ENCODE measurements around the gene HOMER3.
"Not testable (repeated sequence)": the region's sequence is repeated elsewhere in the genome, so short reads cannot be mapped to it uniquely, and the experiment has no call there.

HOMER3 gene

DNA sequence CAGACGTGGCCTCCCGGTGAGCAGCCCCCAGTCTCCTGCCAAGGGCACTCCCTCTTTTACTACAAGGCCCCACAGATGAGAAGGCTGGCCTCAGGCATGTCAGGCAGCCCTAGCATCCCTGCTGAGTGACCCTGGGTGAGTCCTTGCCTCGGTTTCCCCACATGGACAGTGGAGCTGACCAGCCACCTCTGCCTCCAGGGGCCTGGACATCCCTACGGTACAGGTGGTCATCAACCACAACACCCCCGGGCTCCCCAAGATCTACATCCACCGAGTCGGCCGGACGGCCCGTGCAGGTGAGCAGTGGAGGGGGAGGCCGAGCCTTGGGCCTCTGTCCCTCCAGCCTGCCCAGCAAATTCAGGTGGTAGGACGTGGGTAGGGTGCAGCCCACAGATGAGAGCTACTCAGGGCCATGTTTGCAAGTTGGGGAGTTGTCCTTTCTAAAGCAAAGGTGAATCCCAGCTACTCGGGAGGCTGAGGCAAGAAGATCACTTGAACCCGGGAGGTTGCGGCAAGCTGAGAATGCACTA, 16.3 kb downstream of the HOMER3 start:
- no peak for DNase-seq (ENCODE audit: low read depth in 4 of 4, low spot score in 1 of 4)

DNA sequence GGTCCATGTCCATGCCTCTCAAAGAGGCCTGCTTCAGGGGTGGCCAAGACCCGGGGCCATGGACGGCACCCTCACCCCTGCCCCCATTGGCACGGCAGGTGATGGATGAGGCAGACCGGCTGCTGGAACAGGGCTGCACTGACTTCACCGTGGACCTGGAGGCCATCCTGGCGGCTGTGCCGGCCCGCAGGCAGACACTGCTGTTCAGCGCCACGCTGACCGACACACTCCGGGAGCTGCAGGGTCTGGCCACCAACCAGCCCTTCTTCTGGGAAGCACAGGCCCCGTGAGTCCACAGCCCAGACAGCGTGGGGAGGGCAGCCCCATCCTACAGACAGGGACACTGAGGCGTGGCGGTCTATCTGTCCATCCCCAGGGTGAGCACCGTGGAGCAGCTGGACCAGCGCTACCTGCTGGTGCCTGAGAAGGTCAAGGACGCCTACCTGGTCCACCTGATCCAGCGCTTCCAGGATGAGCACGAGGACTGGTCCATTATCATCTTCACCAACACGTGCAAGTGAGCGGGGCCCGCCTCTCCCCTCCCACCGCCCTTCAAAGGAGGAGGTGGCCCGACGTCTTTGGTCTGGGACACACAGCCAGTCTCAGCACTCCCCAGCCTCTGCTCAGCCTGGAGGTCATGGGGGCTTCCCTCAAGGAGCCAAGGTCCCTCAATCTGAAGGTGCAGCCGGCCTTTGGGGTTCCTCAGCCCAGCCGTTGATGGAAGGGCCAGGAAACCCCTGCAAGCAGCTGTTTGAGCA, 18.6 kb downstream of the HOMER3 start:
- no peak for DNase-seq (ENCODE audit: low read depth in 4 of 4, low spot score in 1 of 4)

DNA sequence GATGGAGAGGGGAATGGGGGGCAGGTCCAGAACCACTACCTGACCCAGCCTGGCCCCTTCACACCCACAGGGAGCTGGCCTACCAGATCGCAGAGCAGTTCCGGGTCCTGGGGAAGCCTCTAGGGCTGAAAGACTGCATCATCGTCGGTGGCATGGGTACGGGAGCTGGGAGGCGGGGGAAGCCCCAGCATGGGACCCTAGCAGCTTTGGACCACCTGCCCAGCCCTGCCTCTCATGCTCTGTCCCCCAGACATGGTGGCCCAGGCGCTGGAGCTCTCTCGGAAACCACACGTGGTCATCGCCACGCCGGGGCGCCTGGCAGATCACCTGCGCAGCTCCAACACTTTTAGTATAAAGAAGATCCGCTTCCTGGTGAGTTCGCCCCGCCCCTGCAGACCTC, 19.4 kb downstream of the HOMER3 start:
- no peak for DNase-seq (ENCODE audit: low read depth in 4 of 4, low spot score in 1 of 4)

DNA sequence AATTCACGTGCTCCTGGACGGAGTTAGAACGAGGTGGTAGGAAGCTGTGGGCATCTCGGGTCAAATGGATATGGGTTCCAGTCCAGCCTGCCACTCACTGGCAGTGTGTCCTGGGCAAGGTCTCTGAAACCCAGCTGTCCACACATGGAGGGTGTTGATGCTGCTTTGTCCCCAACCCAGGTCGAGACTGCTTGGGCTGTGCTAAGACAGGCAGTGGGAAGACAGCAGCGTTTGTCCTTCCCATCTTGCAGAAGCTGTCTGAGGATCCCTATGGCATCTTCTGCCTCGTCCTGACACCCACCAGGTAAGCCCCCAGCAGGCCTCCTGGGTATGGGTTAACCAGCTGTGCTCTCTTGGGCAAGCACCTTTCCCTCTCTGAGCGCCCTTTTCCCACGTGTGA, 20.6 kb downstream of the HOMER3 start:
- no peak for DNase-seq (ENCODE audit: low read depth in 4 of 4, low spot score in 1 of 4)

DNA sequence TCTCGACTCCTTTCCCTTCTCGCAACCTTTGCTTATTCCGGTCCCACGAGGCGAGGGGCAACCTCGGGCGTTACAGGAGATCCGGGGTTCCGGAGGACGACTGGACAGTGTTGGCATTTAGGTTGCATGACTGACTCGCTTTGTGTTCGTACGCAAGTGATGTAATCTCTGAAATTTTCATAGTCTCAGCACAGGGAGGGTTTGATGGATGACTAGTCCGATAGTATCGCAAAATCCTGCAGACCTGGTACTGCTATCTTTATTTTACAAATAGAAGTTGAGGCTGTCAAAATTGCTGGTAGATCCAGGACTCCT, 21.2 kb downstream of the HOMER3 start:
- no peak for DNase-seq (ENCODE audit: low read depth in 4 of 4, low spot score in 1 of 4)

DNA sequence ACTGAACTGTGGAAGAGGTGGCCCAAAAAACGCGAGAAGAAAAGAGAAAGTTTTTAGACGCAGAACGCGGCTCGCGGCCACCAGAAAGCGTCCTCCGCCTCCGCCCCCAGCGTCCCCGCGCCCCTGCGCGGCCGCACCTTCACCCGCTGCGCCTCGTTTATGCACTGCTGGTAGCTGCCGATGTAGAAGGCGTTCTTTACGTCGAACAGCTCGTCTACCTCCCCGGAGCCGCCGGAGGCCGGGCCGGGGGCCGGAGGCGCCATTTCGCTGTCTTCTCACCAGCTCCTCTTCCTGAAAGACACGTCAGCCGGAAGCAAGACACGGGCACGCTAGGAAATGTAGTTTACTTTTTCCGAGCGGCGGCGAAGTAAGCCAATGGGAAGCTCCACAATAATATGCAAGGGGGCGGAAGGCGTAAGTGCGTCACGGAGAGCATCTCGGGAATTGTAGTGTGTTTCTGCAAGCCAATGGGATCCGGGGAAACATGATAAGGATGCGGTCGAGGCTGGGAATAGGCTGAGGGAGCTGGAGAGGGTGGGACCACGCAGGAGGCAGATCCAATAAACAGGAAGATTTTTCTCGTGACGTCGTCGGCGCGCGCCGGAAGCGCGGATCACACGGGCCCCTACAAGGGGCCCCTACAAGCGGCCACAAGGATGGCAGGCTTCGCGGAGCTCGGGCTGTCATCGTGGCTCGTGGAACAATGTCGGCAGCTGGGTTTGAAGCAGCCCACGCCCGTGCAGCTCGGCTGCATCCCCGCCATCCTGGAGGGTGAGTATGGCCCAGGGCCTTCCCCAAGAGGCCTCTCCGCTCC, 21.7 kb downstream of the HOMER3 start, which contains the start of the genes COPE and DDX49:
Gene COPE (minus strand): TSS at position 302 of the 814 bp plus-strand sequence. CDS start 39 bp downstream, at position 263.
Gene DDX49 (plus strand): TSS at position 630 of the 814 bp plus-strand sequence. CDS start 27 bp downstream, at position 657.
- peak; percentile 90 to 97 (median 92) for DNase-seq (ENCODE audit: low read depth in 4 of 4, low spot score in 1 of 4)

DNA sequence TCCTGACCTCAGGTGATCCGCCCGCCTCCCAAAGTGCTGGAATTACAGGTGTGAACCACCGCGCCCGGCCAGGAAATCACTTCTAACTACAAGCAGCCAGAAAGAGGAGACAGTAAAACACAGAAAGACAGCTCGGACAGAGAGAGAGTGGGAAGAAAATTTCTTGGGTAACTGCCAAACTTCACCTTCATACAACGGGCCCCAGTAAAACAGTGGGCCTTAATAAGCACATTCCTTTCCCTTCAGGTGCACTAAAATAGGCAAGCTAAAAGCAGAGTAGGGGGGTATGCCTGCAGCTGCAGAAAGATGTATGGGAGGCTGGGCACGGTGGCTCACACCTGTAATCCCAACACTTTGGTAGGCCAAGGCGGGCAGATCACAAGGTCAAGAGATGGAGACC, 23.4 kb downstream of the HOMER3 start:
- DNase-seq (ENCODE audit: low read depth in 4 of 4, low spot score in 1 of 4) = not testable (repeated sequence)

DNA sequence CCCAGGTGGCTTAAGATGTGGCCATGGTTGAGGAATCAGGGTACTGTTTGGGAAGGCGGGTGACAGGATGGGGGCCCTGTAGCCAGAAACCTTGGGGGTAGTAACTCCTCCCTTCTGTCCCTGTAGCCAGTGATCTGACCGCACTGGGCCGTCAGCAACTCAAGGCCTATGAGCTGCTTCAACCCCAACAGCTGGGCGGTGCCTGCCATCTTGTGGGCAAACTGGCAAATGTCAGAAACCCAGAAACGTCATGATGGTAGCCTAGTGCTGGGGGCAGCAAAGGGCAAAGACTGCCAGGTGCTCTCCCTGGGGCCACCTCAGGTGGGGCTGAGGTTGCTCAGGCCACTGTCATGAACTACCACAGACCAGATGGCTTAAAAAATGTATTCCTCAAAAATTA, 25.4 kb downstream of the HOMER3 start:
- no peak for DNase-seq (ENCODE audit: low read depth in 4 of 4, low spot score in 1 of 4)

DNA sequence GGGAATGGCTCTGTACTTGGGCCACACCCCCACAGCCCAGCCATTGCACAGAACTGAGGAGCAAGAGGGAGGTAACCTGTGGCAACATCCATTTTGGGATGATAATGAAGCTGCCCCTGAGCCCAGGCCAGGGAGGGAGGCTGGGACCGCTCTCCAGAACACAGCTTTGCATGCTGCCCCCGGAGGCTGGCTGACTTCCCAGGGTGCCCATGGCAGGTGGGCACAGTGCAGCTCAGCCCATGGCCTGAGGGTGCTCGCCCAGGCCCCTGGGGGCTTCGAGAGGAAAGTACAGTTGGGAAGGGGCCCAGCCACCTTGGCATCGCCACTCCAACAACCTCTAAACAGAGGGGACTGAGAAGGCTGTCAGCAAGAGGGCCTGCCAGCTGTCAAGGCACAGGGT, 27.6 kb downstream of the HOMER3 start:
- no peak for DNase-seq (ENCODE audit: low read depth in 4 of 4, low spot score in 1 of 4)

DNA sequence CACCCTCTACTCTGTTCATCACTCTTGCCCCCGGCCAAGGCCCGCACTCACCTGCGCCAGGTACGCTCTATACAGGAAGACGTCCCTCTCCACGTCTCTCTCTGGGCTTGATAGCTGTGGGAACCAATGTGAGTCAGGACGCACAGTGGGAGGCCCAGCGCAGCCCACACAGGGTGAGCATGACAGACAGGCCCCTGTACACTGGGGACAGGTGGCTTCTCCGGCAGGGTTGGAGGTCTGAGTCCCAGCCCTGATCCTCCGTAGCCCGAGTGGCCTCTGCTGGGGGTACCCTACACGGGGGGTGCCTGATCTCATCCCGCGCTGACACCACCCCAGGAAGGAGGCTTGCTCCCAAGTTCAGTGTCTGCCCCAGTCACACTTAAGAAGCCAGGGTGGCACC, 28.1 kb downstream of the HOMER3 start:
- no peak for DNase-seq (ENCODE audit: low read depth in 4 of 4, low spot score in 1 of 4)

DNA sequence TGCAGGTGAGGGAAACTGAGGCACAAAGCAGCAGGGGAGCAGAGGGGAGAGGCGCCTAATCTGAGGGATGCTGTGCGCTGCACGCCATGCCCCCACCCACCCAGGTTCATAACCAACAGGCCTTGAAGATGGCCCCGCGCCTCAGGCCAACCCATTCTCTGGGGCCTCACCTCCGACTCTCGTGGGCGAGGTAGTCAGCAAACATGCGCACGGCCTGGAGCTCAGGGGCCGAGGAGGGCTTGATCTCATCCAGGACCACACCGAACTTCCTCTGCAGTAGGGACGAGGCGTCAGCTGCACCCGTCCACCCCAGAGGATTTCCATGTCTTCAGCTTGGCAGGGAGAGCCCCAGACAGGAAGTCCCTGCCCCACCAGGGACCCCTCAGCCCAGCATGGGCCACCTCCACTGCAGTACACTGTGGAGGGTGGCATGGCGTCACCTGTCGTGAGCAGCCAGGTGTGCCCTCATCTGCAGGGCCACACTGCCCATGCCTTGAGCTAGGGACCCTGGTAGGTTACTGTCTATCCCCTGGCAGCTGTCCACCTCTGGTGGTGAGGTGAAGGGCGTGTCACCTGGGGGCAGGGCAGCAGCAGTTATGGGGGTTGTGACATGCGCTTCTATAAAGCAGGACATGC, 30.1 kb downstream of the HOMER3 start:
- DNase-seq (ENCODE audit: low read depth in 4 of 4, low spot score in 1 of 4) = no peak

DNA sequence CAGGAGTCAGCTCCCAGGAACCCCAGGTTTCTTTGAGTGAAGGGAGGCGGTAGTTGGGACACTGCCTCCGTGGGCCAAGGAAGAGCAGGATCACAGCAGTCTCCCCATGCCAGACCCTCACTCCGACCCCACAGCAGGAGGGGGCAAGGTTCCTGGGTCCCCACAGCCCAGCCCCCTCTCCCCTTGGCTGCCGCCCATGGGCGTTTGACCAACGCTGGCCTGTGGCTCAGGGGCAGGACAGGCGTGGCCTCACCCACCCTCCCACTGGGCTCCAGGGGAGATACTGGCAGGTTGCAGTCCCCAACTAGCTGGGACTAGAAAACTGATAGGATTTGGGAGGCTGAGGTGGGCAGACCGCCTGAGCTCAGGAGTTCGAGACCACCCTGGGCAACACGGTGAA, 31.0 kb downstream of the HOMER3 start:
- DNase-seq (ENCODE audit: low read depth in 4 of 4, low spot score in 1 of 4) = no peak

DNA sequence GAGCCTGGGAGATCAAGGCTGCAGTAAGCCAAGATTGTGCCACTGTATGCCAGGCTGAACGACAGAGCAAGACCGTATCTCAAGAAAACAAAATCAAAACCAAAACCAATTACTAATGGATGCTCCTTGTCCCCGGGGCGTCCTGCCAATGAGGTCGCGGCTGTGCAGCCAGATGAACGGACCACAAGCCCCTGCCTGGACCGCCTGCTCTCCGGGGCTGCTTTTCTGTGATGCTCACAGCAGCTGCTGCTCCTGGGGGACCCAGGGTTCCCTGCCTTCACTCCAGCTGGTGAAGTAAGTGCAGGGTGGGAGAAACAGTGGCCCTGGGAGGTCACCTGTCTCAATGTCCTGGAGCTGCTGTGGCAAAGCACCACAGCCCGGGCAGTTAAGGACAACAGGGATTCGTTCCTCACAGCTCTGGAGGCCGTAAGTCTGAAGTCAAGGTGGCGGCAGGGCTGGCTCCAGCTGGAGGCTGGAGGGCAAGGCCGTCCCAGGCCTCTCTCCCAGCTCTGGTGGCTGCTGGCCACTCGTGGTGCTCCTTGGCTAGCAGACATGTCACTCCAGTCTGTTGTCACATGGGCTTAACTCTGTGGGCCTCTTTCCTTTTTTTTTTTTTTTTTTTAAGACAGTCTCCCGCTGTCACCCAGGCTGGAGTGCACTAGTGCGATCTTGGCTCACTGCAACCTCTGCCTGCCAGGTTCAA, 31.9 kb downstream of the HOMER3 start:
- DNase-seq (ENCODE audit: low read depth in 4 of 4, low spot score in 1 of 4) = no peak

DNA sequence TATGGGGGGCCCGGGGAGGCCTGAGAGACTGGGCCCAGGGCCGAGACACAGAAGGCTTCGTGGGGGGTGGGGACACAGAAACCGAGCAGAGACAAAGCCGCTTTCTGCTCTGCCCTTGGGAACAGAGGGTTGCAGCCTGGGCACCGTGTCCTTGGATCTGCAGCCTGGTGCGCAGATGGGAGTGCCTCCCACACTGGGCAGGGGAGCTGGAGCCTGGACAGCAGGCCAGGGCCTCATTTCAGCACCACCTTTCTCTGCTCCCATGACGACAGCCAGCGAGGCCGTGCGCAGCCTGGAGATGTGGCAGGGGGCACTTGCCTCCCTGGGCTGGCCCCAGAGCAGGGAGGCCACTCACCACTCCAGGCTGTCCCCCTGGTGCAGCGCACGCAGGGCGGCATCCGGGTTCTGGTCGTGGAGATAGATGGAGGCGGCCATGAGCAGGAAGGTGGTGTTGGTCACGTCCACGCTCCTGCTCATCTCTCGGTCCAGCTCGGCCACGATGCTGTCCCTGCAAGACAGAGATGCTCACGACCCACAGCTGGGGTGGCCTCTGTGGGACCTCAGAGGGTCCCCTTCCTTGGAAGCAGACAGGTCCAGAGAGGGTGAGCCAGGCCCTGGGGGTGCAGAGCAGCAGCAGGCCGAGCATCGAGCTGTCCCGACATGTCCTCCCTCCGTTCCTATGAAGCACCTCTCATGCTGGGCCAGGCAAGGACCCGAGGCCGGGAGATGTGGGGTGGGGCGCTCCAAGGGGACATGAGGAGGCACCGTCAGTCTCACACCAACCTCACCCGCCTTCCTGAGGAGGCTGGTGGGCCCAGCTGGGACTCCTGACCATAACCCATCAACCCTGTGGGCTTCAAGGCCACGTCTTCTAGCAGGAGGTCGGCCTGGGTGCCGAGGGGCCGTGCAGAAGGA, 34.2 kb downstream of the HOMER3 start:
- no peak for DNase-seq (ENCODE audit: low read depth in 4 of 4, low spot score in 1 of 4)

DNA sequence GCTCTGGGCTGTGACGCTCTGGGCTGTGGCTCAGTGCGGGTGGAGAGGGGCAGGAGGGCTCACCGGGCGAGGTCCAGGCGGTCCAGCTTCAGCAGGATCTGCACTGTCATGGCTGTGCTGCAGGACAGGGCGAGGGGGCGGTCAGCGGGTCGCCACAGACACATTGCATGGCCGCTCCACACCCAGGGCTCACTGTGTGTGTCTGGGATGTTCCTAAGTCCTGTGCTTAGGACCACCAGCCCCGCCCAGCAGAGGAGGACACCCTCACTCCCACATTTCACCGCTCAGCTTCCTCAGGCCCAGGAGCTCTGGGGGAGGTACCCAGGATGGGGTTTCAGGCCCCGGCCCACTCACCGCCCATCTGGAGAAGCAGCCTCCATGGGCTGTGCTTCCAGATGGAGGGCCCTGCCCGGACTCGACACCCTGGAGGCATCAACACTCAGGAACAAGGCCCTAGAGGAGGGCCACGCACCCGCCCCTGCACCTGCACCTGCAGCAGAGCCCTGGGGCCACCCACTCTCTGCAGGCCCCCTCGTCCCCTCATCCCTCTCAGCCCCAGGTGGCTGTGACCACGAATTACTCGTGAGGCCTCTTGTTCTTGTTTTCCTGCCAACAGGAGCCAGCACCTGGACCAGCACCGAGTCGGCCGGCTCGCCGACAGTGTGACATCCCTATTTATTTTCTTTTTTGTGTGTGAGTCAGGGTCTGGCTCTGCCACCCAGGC, 35.3 kb downstream of the HOMER3 start:
- DNase-seq (ENCODE audit: low read depth in 4 of 4, low spot score in 1 of 4) = no peak

DNA sequence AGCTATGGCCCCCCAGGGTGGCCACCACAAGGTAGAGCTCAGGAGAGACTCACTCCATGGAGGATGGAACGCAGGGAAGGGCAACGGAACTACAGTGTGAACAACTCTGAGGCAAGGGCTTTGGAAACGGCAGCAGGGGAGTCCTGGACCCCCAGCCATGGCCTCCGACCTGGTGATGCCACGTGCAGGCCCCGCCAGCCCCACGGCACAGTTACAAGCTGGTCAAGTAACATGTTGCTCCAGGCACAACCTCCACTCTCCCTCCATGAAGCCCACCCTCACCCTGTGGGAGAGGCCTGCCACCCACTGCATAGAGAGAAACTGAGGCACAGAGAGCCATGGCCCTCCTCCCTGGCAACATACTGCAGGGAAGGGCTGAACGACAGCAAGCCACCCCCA, 36.0 kb downstream of the HOMER3 start:
- no peak for DNase-seq (ENCODE audit: low read depth in 4 of 4, low spot score in 1 of 4)

DNA sequence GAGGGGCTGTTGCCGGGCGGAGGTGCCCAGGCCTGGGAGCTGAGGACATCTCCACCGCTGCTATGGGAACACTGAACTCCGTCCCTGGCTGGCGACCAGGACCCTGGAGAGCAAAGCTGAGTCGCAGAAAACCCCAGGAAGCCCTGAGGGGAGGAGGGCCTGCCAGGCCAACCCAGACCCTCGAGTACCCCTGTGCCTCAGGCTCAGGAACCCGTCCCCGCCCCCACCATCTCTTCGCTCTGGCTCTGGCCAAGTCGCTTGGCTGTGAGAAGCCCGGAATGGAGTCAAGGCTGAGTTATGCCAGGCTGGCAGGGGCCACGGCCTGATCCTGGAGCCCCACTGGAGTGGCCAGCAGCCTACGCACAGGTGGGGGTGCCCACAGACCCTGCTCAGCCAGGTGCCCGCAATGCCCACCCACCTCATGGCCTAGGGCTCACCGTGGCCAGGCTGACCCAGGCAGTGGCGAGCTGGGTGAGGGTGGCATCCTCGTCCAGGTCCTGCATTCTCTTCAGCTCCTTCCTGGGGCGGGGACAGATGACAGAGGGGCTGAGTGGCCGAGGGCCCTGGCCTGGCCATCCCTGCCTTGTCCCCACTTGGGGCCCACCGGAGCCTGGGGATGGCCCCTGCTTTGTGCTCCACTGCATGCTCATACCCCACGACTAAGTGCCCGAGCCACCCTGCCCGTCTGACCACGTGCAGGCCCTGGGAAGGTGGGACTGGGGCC, 36.5 kb downstream of the HOMER3 start:
- no peak for DNase-seq (ENCODE audit: low read depth in 4 of 4, low spot score in 1 of 4)

DNA sequence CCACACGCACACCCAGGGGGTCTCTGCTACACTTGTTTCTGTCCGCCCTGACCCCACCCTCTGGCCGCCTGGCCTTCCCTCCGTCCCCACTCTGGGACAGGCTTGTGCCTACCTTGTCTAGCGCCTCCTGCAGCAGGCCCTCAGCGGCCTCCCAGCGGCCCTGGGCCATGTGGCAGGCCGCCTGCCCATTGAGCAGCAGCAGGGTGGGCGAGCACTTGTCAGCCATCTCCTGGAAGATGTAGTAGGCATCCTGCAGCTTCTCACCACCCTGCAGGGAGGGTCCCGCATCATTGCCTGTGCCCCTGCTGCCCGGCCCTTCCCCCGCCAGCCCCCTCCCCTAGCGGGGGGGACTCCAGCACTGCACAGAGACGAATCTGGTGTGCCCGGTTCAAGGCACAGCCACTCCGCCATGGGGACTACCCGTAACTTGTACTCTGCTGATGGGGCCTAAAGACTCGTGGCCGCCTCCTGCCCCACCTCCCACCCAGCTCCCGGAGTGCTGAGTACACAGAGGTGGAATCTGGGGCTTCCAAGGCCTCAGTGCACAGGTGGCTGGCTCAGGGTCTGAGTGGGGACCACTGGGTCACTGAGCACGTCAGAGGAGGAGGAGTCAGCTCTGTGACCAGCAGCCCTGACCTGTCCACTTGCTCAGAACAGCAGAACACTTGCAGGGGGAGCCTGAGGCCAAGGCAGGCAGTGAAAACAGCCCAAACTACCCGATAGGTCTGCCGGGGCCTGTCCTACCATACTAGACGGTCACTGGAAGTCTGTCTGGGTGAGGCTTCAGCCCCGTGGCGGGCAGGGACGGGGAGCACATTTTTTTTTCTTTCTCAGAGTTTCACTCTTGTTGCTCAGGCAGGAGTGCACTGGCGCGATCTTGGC, 37.6 kb downstream of the HOMER3 start:
- no peak for DNase-seq (ENCODE audit: low read depth in 4 of 4, low spot score in 1 of 4)
